Posterior cingulate gyrus (tissue), 11 donors: Measurements from ENCODE around the gene SKIC2.
A peak's percentile ranks its signal among the peaks of the same experiment; 100 is the strongest.
"Not testable (repeated sequence)": the region's sequence is repeated elsewhere in the genome, so short reads cannot be mapped to it uniquely, and the experiment has no call there.

ENCODE experiments used
- DNase-seq, 10 donors: peaks; one replicate each; pipeline versions ENCODE4 v3.0.0 to v3.0.0-alpha.2; 2020 to 2021; ENCODE audit warnings: mixed read lengths in 3 of 10
- intact Hi-C: fragments of 100-400 bp; cut with DNase I; formaldehyde crosslinking; loops from one replicate; pipeline ENCODE4 v1.15.1; 2023

SKIC2 gene

DNA sequence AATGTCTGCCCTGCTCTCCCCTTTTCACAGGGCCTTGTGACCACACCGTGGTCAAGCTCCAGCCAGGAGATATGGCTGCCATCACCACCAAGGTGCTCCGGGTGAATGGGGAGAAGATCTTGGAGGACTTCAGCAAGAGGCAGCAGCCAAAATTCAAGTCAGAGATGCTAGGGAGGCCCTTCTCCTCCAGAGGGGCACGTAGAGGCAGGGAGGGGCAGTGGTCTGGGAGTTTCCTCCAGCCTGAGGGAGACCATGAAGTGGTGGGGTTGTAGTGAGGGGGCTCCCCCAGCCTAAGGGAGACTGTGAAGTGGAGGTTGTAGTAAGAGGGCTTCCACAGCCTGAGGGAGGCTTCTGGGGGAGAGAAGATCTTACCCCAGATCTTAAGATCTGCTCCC lies 8.9 kb downstream of the SKIC2 start:
- DNase-seq, result no peak
- intact Hi-C loops, result no loop called here

- DNase-seq, result peak in 1 of 10 donors; percentile 76
- intact Hi-C loops, result no loop called here
Observed at GRCh38 chr6:31968326-31968725, 9.4 kb downstream of the SKIC2 start.

DNA sequence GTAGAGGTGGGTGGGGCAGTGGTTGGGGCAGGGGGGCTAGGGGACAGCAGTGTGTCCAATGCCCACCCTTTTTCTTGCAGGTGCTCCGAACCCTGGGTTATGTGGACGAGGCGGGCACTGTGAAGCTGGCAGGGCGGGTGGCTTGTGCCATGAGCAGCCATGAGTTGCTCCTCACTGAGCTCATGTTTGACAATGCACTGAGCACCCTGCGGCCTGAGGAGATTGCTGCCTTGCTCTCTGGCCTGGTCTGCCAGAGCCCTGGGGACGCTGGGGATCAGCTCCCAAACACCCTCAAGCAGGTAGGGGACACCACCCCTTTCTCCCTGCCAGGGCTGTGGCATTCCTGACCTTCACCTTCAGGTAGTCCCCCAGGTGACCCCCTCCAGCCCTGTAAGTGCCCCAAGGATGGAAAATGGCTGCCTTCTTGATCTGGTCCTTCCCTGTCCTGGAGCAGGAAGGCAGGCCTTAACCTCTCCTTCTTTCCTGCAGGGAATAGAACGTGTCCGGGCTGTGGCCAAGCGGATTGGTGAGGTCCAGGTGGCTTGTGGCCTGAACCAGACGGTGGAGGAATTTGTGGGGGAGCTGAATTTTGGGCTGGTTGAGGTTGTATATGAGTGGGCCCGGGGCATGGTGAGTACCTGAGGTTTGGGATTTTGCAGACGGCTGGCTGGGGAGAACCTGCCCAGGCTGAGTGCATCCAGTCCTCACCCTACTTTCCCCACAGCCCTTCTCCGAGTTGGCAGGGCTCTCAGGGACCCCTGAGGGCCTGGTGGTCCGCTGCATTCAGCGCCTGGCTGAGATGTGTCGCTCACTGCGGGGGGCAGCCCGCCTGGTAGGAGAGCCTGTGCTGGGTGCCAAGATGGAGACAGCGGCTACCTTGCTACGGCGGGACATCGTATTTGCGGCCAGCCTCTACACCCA lies 10.1 kb downstream of the SKIC2 start:
- DNase-seq, result peak in 2 of 10 donors; percentile 18 to 77
- intact Hi-C loops, result no loop called here

DNA sequence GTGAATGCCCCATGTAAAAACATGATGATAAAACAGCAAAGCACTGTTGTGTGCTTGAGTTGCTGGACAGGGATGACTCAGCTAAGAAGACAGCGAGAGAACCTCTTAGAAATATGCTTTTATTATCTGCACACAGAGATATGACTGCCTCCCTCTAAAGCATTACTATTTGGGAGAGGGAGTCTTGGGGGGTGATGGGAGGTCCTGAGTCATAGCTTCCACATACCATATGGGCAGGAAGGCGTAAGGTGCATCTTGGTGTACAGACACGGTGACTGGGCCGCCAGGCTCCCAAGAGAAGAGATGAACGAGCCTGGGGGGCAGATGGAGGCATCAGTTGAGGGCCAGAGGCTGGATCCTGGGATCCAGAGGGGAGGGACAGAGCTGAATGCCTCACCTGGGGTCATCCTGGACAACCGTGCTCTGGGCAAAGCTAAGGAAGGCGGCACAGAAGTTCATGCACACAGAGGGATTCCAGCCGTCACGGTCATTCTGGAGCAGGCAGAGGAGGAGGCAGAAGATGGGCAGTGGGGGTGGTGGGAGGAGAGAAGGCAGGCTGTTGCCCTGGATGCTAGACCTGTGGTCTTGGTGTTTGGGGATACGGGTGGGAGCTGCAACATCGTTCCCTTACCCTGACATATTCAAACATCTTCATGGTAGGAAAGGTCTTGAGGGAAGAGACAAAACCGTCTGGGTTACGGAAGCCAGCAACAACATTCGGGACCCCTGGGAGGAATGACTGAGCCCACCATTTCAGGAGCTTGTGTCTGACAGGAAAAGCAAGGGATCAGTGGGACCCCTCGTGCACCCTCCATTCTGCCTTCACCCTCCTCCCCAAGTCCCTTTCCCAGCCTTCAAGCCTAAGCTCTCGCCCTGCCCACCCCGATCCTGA lies 11.0 kb downstream of the SKIC2 start:
- peak in 1 of 10 donors; percentile 62 for DNase-seq

GRCh38 chr6:31970604-31971271 lies 11.8 kb downstream of the SKIC2 start:
- intact Hi-C loops, result loop anchor here (1.0 kb wide), 1 partner anchor 11 kb away; the partner anchor contains the start of gene SKIC2
- DNase-seq, result peak in 1 of 10 donors; percentile 81

More for the DNA sequence above, 11.0 kb downstream of the SKIC2 start:
- intact Hi-C loops, result no loop called here

- peak in 2 of 10 donors; percentile 13 to 75 for DNase-seq
- intact Hi-C loops, result loop anchor here (1.0 kb wide), 1 partner anchor 12 kb away; the partner anchor contains the start of gene SKIC2
Observed at GRCh38 chr6:31971279-31971992, 12.5 kb downstream of the SKIC2 start.

GRCh38 chr6:31971993-31972708 lies 13.2 kb downstream of the SKIC2 start, which contains the start of gene DXO:
DXO (minus strand) TSS chr6:31972138; CDS start chr6:31971675, 463 bp downstream.
- intact Hi-C loops, result loop anchor here (1.0 kb wide), 1 partner anchor 13 kb away; the partner anchor contains the start of gene SKIC2
- DNase-seq, result peak; percentile 89 to 99 (median 95)

DNA sequence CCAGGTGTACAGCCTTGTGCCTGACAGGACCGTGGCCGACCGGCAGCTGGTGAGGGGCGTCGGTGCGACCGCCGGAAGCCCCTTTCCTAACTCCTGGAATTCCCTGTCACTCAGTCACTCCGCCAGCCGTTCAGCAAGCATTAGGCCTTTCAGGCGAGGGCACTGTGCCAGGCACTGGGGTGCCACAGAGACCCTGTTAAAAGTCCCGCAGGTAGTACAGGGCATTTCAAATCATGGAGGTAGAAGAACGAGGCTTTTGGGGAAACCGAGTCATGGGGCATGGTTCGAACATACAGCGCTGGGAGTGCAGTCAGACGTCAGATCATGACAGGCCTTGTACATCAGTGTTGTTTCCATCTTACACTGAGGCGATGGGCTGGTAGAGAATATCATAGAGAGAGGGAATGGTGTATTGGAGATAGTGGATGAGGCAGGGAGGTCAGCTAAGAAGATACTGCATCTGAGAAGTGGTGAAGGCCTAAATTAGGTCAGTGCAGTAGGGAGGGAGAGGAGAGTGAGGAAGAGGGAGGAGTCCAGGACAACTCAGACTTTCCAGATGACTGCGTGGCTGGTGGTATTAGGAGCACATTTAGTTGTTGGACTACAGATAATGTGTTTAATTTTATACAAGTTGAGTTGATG lies 13.9 kb downstream of the SKIC2 start:
- DNase-seq, result peak in 2 of 10 donors; percentile 17 to 25
- intact Hi-C loops, result no loop called here

DNA sequence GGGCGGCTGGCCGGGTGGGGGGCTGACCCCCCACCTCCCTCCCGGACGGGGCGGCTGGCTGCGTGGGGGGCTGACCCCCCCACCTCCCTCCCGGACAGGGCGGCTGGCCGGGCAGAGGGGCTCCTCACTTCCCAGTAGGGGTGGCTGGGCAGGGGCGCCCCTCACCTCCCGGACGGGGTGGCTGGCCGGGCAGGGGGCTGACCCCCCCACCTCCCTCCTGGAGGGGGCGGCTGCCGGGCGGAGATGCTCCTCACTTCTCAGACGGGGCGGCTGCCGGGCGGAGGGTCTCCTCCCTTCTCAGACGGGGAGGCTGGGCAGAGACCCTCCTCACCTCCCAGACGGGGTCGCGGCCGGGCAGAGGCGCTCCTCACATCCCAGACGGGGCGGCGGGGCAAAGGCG lies 17.1 kb downstream of the SKIC2 start:
- DNase-seq, result peak in 2 of 10 donors; percentile 44 to 75
- intact Hi-C loops, result not testable (repeated sequence)

- intact Hi-C loops, result no loop called here
- peak in 1 of 10 donors; percentile 37 for DNase-seq
Observed at GRCh38 chr6:31977816-31978431, 18.9 kb downstream of the SKIC2 start.

DNA sequence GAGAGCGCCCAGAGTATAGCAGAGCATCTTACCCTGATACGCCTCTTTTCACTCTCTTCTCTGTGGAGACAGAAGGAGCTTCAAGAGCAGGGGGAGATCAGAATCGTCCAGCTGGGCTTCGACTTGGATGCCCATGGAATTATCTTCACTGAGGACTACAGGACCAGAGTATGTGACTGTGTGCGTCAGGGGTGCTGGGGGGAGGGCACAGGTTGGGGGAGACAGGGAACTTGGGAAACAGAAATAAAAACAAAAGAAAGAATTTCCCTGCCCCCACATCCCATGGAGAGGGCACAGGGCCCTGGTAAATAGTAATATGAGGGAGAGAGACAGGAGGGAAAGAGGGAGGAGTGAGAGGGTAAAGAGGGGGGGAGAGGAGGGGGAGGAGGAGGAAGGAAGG lies 19.9 kb downstream of the SKIC2 start:
- intact Hi-C loops, result no loop called here
- no peak for DNase-seq

DNA sequence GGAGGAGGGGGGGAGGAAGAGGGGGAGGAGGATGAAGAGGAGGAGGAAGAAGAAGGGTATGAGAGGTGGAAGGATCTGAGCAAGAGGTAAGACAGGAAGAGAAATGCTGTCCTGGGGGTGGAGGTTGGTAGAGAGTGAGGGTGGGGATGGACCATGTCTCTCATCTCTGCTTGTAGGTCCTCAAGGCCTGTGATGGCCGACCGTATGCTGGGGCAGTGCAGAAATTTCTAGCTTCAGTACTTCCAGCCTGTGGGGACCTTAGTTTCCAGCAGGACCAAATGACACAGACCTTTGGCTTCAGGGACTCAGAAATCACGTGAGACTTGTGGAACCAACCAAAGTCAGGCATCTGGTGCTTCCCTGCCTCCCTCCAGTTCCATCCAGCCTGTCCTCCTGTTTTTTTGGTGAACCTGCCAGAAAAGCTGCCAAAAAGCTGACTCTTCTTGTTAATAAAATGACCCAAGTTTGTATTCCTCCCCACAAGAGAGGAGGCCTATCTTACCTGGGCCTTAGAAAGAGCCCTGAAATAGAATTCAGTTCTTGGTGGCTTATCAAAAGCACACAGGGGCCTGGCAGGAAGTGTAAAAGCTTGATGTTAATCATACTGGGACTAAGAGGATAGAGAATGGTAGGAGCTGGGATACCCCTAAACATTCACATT lies 20.4 kb downstream of the SKIC2 start:
- intact Hi-C loops, result no loop called here
- DNase-seq, result peak in 1 of 10 donors; percentile 24

- DNase-seq, result peak in 1 of 10 donors; percentile 58
- intact Hi-C loops, result not testable (repeated sequence)
Observed at GRCh38 chr6:31980195-31980876, 21.4 kb downstream of the SKIC2 start.

GRCh38 chr6:31980998-31981397 lies 22.0 kb downstream of the SKIC2 start:
- DNase-seq, intact Hi-C loops: not testable (repeated sequence)

GRCh38 chr6:31981744-31982143 lies 22.8 kb downstream of the SKIC2 start, which contains the start of gene C4A:
C4A (plus strand) TSS chr6:31982057; CDS start chr6:31982108, 51 bp downstream.
- intact Hi-C loops, DNase-seq: not testable (repeated sequence)

DNA sequence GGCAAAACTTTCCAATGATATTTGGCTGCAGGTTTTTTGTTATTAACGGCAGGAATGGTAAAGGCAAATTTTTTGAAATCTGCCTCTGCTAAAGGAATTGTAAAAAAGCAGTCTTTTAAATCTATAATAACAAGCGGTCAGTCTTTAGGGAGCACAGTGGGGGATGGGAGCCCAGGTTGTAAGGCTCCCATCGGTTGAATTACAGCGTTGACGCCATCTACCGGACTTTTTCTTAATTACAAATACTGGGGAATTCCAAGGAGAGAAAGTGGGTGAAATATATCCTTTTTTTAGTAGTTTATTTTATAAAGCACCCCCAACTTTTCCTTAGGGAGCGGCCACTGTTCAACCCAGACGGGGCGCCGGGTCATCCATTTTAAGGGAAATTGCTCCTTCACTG lies 30.4 kb downstream of the SKIC2 start:
- intact Hi-C loops, DNase-seq: not testable (repeated sequence)

- peak in 1 of 10 donors; percentile 18 for DNase-seq
Observed at GRCh38 chr6:31994421-31994820, 35.4 kb downstream of the SKIC2 start.

More at GRCh38 chr6:31994421-31994820, 35.4 kb downstream of the SKIC2 start:
- intact Hi-C loops, result not testable (repeated sequence)
